ENCODE measurements around the gene DHX36. TPM values are rescaled to one million over a fixed set of nuclear protein-coding genes. Genes with fewer than 3 reads are reported as not detected.

DHX36 gene
- total and polyA plus RNA-seq, 2 experiments from 2014 or later = 24.8 to 38.2 TPM

DNA sequence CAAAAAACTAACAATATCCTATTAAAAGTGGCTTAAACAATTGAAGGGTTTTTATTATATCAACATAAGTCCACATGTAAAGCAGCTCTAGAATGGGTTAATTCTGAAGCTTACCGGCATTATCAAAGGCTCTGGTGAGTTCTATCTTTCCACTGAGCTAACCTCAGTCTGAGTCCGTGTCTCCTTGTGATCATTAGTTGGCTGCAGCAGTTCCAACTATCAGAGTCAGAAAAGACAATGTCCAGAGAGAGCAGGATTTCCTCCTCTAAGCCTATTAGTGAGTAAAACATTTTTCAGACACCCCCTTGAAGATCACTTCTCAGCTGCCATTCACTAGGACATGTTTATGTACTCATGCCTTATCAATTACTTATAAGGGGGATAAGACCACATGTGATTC is 49.9 kb downstream of the DHX36 start:
- H3K36me3 ChIP-seq = peaks cover 28% of the 10 kb centered on the region
- no peak for DNase-seq (ENCODE audit: low read depth in 1 of 2, low spot score in 1 of 2)

DNA sequence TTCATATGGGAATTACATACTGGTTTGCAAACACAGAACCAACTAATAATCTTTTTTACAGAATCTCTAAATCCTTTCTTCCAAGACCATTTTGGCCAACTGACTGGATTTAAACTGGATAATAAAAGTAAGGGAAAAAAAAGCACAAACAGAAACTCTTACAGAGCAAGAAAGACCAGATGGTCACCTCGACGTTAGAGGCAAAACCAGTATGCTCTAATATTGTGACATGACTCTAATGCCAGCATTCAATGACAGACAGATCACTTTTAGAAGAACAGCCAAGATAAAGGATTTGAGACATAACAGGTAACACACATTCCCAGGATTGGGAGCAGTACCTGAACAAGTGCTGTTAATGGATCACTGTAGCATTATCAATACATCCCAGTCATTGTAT is 50.9 kb downstream of the DHX36 start:
- Histone ChIP-seq H3K9me3 (ENCODE audit: low read depth) (no peaks in the 10 kb centered on the region), H3K36me3 (peaks cover 22% of the 10 kb centered on the region), H3K27me3 (no peaks in the 10 kb centered on the region), H3K4me1 (ENCODE audit: low read depth) (peaks cover 9% of the 10 kb centered on the region), H3K27ac (peak overlapping the region; percentile 38), H3K4me3 (no peak overlapping the region)
- TF ChIP-seq, protein P1, sequence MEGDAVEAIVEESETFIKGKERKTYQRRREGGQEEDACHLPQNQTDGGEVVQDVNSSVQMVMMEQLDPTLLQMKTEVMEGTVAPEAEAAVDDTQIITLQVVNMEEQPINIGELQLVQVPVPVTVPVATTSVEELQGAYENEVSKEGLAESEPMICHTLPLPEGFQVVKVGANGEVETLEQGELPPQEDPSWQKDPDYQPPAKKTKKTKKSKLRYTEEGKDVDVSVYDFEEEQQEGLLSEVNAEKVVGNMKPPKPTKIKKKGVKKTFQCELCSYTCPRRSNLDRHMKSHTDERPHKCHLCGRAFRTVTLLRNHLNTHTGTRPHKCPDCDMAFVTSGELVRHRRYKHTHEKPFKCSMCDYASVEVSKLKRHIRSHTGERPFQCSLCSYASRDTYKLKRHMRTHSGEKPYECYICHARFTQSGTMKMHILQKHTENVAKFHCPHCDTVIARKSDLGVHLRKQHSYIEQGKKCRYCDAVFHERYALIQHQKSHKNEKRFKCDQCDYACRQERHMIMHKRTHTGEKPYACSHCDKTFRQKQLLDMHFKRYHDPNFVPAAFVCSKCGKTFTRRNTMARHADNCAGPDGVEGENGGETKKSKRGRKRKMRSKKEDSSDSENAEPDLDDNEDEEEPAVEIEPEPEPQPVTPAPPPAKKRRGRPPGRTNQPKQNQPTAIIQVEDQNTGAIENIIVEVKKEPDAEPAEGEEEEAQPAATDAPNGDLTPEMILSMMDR (IDR thresholded peaks at IDR 0.05; ENCODE audit: low read depth, low read length) = no peak
- DNase-seq (ENCODE audit: low read depth in 1 of 2, low spot score in 1 of 2) = no peak

More for the DNA sequence above, 49.9 kb downstream of the DHX36 start:
- Histone ChIP-seq H3K27ac (peak overlapping the region; percentile 72), H3K27me3 (no peaks in the 10 kb centered on the region), H3K4me3 (no peak overlapping the region), H3K4me1 (ENCODE audit: low read depth) (peaks cover 9% of the 10 kb centered on the region), H3K9me3 (ENCODE audit: low read depth) (no peaks in the 10 kb centered on the region)
- TF ChIP-seq, protein P1 (IDR thresholded peaks at IDR 0.05; ENCODE audit: low read depth, low read length) = no peak

DNA sequence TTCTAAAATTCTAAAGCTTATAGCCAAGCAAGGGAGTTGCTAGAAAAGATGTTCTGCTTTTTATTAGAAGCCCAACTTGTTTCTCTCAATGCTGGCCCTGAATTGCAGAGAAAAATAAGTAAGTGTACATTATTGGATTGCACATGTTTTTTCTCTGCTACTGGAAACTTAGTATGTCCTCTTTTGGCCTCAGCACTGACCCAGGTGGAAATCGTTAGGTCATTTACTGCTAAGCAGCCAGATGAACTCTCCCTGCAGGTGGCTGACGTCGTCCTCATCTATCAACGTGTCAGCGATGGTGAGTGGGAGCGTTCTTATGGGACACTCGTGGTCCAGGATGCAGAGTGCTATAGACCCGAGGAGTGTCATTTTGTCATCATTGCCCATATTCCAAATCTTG is 69.8 kb downstream of the DHX36 start:
- Histone ChIP-seq H3K9me3 (ENCODE audit: low read depth) (no peaks in the 10 kb centered on the region), H3K4me1 (ENCODE audit: low read depth) (peaks cover 13% of the 10 kb centered on the region), H3K27ac (peak overlapping the region; percentile 57), H3K36me3 (peaks cover 3% of the 10 kb centered on the region), H3K4me3 (no peak overlapping the region), H3K27me3 (no peaks in the 10 kb centered on the region)
- TF ChIP-seq, protein P1 (IDR thresholded peaks at IDR 0.05; ENCODE audit: low read depth, low read length) = no peak
- DNase-seq (ENCODE audit: low read depth in 1 of 2, low spot score in 1 of 2) = no peak

DNA sequence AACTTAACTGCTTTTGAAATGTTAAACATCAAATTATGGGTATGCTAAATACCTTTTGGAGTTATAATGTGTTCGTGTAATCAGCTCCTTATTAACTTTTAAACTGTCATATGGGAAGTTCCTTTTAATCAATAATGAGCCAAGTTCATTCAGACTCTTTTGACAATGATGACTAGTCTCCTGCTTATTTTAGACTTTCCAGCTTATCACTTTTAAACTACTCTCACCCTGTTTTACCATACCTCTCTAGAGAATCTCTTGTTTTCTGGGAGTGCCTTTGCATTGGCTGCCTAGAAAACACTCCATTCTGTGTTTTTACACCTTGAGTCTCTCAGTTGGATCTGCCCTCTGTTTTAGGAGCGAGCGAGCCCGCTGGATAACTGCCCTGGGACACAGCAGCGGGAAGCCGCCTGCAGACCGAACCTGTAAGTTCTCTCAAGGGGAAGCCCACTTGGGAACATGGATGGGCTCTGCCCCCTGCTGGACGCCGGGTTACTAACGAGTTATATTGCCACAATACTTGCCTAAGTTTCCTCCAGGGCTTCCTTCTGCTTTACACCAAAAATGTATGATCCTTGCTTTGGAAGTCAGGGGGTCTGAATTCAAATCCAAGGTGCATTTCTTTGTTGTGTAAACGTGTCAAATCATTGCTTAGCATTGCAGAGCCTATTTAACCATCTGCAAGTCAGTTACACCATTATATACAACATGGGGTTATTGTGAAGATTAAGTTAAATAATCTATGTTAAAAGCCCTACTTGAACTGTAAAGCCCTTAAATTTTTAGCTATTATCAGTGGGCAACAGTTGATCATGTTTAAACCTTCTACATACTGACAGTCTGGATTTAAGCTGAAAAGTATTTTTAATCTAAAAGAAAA is 71.3 kb downstream of the DHX36 start:
- no peaks in the 10 kb centered on the region for H3K9me3 ChIP-seq (ENCODE audit: low read depth)
- DNase-seq (ENCODE audit: low read depth in 1 of 2, low spot score in 1 of 2) = peak; percentile 93 to 94
- H3K36me3 ChIP-seq = peaks cover 3% of the 10 kb centered on the region
- no peaks in the 10 kb centered on the region for H3K27me3 ChIP-seq
- H3K4me3 ChIP-seq = no peak overlapping the region
- H3K27ac ChIP-seq = no peak overlapping the region
- H3K4me1 ChIP-seq (ENCODE audit: low read depth) = peaks cover 13% of the 10 kb centered on the region
- TF ChIP-seq, protein P1 (IDR thresholded peaks at IDR 0.05; ENCODE audit: low read depth, low read length) = peak; percentile 93

DNA sequence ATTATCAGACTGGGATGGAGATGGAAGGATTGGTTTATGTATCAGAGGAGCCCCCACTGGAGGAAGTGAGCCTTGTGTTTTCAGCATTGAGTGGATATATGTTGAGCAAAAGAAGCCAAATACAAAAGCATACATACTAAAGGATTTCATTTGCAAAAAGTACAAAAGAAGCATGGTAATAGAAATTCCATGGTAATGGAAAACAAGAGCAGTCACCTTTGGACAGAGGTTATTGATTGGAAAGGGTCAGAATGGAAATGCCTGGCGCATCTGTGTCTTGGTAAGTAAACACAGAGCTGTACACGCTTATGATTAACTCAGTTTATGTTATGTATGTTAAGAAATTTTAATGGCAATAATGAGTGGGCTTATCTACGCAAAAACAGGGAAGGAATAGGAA is 72.7 kb downstream of the DHX36 start:
- no peak overlapping the region for H3K4me3 ChIP-seq
- H3K27me3 ChIP-seq = no peaks in the 10 kb centered on the region
- no peak overlapping the region for H3K27ac ChIP-seq
- no peaks in the 10 kb centered on the region for H3K9me3 ChIP-seq (ENCODE audit: low read depth)
- DNase-seq (ENCODE audit: low read depth in 1 of 2, low spot score in 1 of 2) = no peak
- TF ChIP-seq, protein P1 (IDR thresholded peaks at IDR 0.05; ENCODE audit: low read depth, low read length) = no peak
- H3K4me1 ChIP-seq (ENCODE audit: low read depth) = peaks cover 13% of the 10 kb centered on the region
- peaks cover 3% of the 10 kb centered on the region for H3K36me3 ChIP-seq

All from cardiac muscle cell (in vitro differentiated cells and primary cell).